NT2/D1 (cell line): ENCODE data around the gene TEX19.

ENCODE experiments used
- DNase-seq: peaks from one replicate; pipeline ENCODE4 v3.0.0-alpha.2; 2011; ENCODE audit warnings: low read depth, low spot score
- H3K27me3 ChIP-seq: 2 replicates; pipeline ENCODE4 v1.6.0; 2011; ENCODE audit warnings: mild to moderate bottlenecking; ENCODE audit not compliant: insufficient read length, insufficient read depth
- H3K36me3 ChIP-seq: 2 replicates; pipeline ENCODE4 v1.6.1; 2011; ENCODE audit warnings: mild to moderate bottlenecking, low read length, mixed read lengths; ENCODE audit not compliant: insufficient read depth, insufficient read length
- H3K4me1 ChIP-seq: 2 replicates; pipeline ENCODE4 v1.5.1; 2011; ENCODE audit not compliant: insufficient read depth, insufficient read length
- H3K4me3 ChIP-seq: 2 replicates; pipeline ENCODE4 v1.5.1; 2011; ENCODE audit warnings: low read depth; ENCODE audit not compliant: insufficient read length
- H3K9ac ChIP-seq: 2 replicates; pipeline ENCODE4 v1.6.0; 2011; ENCODE audit warnings: low read depth; ENCODE audit not compliant: insufficient read length
- H3K9me3 ChIP-seq: 2 replicates; pipeline ENCODE4 v1.5.1; 2011; ENCODE audit warnings: mild to moderate bottlenecking, low read length; ENCODE audit not compliant: insufficient read depth
- SUZ12 ChIP-seq: IDR thresholded peaks from 2 replicates; pipeline ENCODE4 v1.6.1; 2011; ENCODE audit not compliant: insufficient read length, insufficient read depth; ENCODE audit errors: extremely low read depth
- YY1 ChIP-seq: IDR thresholded peaks from 2 replicates; pipeline ENCODE4 v1.6.1; 2011; ENCODE audit not compliant: insufficient read length, insufficient read depth
- ZNF274 ChIP-seq: IDR thresholded peaks from 2 replicates; pipeline ENCODE4 v1.6.1; 2011; ENCODE audit warnings: mild to moderate bottlenecking, low read depth, low read length

The TEX19 gene

DNA sequence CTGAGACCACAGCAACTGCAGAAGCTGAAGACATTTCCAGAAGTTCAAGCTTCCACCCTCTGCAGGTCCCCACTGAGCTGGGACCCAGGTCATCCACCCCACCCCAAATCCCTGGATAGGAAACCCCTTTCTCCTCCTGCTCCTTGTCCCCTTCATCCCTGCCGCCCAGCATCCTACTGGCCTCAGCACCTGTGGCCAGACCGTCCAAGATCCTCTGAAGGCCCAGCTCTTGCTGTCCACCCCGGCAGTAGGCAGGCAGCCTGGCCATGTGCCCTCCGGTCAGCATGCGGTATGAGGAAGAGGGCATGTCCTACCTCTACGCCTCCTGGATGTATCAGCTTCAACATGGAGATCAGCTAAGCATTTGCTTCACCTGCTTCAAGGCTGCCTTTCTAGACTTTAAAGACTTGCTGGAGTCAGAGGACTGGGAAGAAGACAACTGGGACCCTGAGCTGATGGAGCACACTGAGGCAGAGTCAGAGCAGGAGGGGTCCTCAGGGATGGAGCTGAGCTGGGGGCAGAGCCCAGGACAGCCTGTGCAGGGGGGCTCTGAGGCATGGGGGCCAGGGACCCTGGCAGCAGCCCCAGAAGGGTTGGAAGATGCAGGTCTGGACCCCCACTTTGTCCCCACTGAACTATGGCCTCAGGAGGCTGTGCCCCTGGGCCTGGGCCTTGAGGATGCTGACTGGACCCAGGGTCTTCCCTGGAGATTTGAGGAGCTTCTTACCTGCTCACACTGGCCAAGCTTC is 3.0 kb downstream of the TEX19 start:
- Histone ChIP-seq H3K9me3 (no peaks in the 10 kb centered on the region), H3K4me1 (peaks cover 3% of the 10 kb centered on the region), H3K4me3 (no peak overlapping the region), H3K27me3 (peaks cover 17% of the 10 kb centered on the region), H3K36me3 (no peaks in the 10 kb centered on the region), H3K9ac (no peak overlapping the region)
- DNase-seq = no peak
- TF ChIP-seq ZNF274 (no peak), SUZ12 (no peak), YY1 (no peak)

DNA sequence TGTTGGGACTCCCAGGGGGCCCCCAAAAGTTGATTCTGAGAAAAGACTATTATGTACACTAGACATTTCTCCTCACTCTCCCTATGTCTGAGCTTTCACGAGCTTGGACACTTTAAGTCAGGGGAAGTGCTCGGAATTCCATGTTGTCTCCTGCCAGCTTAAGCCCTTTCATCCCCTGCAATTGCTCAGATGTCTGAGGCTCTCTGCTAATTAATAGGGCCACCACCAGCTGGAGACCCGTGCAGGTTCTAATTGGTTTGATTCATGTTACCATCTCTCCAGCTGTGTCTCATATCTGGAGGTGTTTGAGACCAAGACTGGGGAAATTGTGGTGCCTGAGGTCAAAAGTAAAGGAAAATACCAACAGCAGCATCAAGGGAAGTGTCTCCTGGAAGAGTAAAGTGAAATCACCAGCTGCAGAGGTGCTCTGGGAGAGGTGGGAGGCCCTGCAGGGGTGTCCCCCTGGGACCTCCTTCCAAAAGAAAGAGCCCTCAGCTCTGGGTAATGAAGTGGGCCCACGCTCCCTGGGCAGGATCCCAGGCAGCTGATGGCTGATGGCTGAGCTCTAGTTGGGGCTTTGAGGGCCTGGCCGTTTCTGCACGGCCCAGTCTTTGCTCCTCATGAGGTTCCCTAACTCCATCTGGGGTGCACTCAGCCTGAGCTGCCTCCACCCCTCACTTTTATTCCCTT is 6.7 kb downstream of the TEX19 start:
- H3K4me1 ChIP-seq = no peaks in the 10 kb centered on the region
- H3K27me3 ChIP-seq = peaks cover 18% of the 10 kb centered on the region
- no peak overlapping the region for H3K4me3 ChIP-seq
- TF ChIP-seq ZNF274 (no peak), YY1 (no peak), SUZ12 (no peak)
- H3K9me3 ChIP-seq = no peaks in the 10 kb centered on the region; the same call in 1 of the 2 replicates
- DNase-seq = no peak
- no peak overlapping the region for H3K9ac ChIP-seq
- no peaks in the 10 kb centered on the region for H3K36me3 ChIP-seq

DNA sequence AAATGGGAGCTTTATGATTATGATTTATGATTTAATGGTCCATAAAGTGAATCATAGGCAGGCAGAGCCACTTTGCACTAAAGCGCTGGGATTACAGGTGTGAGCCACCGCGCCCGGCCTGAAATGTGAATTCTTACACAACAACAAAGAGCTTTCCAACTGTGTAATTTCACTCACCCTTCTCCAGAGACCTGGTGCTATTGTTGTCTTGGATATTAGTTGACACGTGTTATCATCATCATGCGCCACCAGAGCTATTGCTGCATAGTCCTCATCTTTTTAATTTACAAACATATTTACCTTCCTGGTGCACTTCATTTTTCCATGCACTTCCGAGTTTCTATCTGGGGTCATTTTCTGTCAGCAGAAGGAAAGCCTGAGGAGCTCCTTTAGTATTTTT is 7.7 kb downstream of the TEX19 start:
- no peak for TF ChIP-seq SUZ12
- TF ChIP-seq ZNF274 = no peak
- TF ChIP-seq YY1 = no peak
- no peaks in the 10 kb centered on the region for H3K4me1 ChIP-seq

DNA sequence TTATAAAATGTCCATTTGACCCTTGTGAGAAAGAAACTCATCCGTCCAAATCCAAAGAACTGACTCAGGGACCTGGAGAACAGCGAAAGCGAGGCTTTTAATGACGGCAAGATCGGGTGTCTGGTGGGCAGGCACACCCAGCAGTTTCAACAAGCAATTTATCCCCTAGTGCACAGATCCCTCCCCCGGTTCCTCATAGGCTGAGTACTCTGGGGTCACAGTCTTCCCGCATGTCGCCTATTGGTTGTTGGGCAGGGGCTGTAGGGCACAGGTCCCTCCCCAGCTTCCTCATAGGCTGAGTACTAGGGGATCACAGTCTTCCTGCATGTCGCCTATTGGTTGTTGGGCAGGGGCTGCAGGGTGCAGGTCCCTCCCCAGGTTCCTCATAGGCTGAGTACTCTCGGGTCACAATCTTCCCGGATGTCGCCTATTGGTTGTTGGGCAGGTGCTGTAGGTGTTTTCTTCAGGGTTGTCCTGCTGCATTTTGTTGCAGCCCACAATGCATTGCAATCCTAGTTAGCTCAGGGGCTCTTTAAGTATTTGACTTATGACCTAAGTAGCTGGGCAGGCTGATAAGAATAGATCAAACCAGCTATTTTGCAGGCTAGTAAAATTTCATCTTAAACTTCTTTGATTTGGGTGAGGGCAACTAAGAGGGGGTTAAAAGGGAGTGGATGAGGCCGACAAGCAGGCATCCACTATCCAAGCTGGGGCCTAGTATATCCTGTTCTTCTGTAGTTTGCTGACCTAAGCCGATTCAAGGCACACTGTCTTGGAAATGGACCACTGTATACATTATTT is 8.9 kb downstream of the TEX19 start:
- H3K9ac ChIP-seq = no peak overlapping the region
- DNase-seq = no peak
- TF ChIP-seq ZNF274 (no peak), SUZ12 (no peak), YY1 (no peak)
- peaks cover 33% of the 10 kb centered on the region for H3K27me3 ChIP-seq
- no peaks in the 10 kb centered on the region for H3K4me1 ChIP-seq
- no peaks in the 10 kb centered on the region for H3K36me3 ChIP-seq
- no peak overlapping the region for H3K4me3 ChIP-seq
- no peaks in the 10 kb centered on the region; the same call in 1 of the 2 replicates for H3K9me3 ChIP-seq

More for the DNA sequence above, 7.7 kb downstream of the TEX19 start:
- Histone ChIP-seq H3K9me3 (no peaks in the 10 kb centered on the region; the same call in 1 of the 2 replicates), H3K27me3 (peaks cover 24% of the 10 kb centered on the region), H3K9ac (no peak overlapping the region), H3K36me3 (no peaks in the 10 kb centered on the region), H3K4me3 (no peak overlapping the region)
- no peak for DNase-seq

DNA sequence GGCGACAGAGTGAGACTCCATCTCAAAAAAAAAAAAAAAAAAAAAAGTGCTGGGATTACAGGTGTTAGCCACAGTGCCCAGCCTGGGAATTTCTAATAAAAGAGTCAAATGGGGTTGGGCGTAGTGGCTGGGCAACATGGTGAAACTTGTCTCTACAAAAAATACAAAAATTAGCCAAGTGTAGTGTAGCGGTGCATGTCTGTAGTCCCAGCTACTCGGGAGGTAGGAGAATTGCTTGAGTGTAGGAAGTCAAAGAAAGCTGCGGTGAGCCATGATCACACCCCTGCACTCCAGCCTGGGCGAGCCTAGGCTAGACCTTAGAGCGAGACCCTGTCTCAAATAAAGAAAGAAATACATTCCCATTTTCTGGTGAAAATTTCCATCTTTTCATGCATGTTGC is 10.2 kb downstream of the TEX19 start:
- Histone ChIP-seq H3K4me1 (no peaks in the 10 kb centered on the region), H3K4me3 (no peak overlapping the region), H3K9me3 (no peaks in the 10 kb centered on the region; the same call in 1 of the 2 replicates), H3K36me3 (no peaks in the 10 kb centered on the region), H3K27me3 (peaks cover 33% of the 10 kb centered on the region), H3K9ac (no peak overlapping the region)
- DNase-seq = no peak
- TF ChIP-seq SUZ12 (no peak), ZNF274 (no peak)

DNA sequence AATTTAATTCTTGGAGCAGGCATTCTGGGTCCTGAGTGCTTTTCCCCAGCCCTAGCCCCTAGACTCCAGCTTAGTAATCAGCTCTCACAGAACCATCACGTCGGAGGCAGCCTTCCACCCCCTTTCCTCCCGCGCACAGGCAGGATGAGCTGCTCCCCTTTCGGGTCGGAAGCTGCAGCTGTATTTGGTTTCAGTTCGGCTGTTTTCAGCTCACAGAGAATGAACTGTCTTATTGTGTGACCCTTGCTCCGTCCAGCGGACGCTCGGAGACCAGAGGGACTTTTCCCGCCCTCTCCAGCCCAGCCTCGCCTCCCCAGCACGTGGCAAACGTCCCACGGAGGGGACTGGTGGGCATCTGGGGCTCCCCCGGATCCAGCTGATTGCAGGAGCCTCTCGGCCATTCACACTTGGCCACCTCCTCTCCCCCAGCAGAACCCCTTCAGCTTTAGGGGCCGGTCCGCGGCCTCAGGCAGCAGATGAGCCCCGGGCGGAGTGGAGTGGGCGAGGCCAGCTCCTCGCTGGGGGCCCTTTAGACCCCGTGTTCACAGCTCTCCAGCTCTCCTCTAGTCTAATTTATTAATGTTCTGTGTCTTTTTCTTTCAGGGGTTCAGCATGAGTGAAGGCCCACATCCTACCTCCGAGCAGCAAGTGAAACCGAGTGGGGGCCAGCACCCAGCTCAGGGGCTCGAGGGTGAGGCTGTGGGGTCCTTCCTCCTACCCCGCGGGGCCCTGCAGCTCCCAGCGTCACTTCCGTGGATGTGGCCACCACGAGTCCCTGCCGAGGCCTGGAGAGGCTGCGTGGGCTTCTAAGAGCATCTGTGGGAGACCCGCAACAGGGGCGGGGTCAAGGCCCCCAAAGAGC is 11.7 kb downstream of the TEX19 start:
- DNase-seq = no peak
- Histone ChIP-seq H3K27me3 (peaks cover 33% of the 10 kb centered on the region), H3K4me1 (peaks cover 3% of the 10 kb centered on the region), H3K4me3 (peak overlapping the region; percentile 33), H3K36me3 (no peaks in the 10 kb centered on the region), H3K9me3 (no peaks in the 10 kb centered on the region; the same call in 1 of the 2 replicates), H3K9ac (peak overlapping the region; percentile 67)
- no peak for TF ChIP-seq YY1
- no peak for TF ChIP-seq ZNF274
- no peak for TF ChIP-seq SUZ12
